BJ (cell line): ENCODE results near the gene NUP42. TPM values are rescaled to one million over a fixed set of nuclear protein-coding genes. Genes with fewer than 3 reads are reported as not detected.
"Not testable (repeated sequence)": the region's sequence is repeated elsewhere in the genome, so short reads cannot be mapped to it uniquely, and the experiment has no call there.

Experiments
- CTCF ChIA-PET: fragments of 350-600 bp; formaldehyde crosslinking; extraction: SDS; loops from one replicate; lab custom pipeline; 2021; ENCODE audit warnings: antibody characterized with exemption, inconsistent platforms; lab: Yijun Ruan, JAX
- POLR2A ChIA-PET: fragments of 300-600 bp; sonication (Branson Sonifier 250); formaldehyde crosslinking; extraction: SDS; loops from one replicate; lab custom pipeline; 2021; ENCODE audit warnings: antibody characterized with exemption; lab: Charles Lee
- DNase-seq: peaks from one replicate; pipeline ENCODE4 v3.0.0-alpha.2; 2011; ENCODE audit warnings: low read depth
- H3K27me3 ChIP-seq: 2 replicates; pipeline ENCODE4 v1.6.0; 2011; ENCODE audit warnings: low read length; ENCODE audit not compliant: control insufficient read depth, insufficient read depth
- H3K36me3 ChIP-seq: 2 replicates; pipeline ENCODE4 v1.5.1; 2011; ENCODE audit warnings: low read length; ENCODE audit not compliant: control insufficient read depth, insufficient read depth
- H3K4me3 ChIP-seq: 2 replicates; pipeline ENCODE4 v1.5.1; 2011; ENCODE audit warnings: low read depth, mild to moderate bottlenecking, control low read depth, low read length
- polyA plus RNA-seq: library from polyadenylated mRNA; depleted of rRNA; stranded (reverse); fragments of >200 nt; gene quantifications from 2 replicates; pipeline ENCODE4 v1.2.3, GENCODE V29; 2011
- TF ChIP-seq, protein P1 (sequence below): IDR thresholded peaks from 2 replicates; pipeline ENCODE4 v1.5.1; 2011; ENCODE audit warnings: low read depth, mild to moderate bottlenecking, control low read depth, inconsistent platforms, low read length, moderate library complexity; ENCODE audit not compliant: insufficient read depth

The NUP42 gene
- polyA plus RNA-seq, 1 experiment, result 24.5 TPM

DNA sequence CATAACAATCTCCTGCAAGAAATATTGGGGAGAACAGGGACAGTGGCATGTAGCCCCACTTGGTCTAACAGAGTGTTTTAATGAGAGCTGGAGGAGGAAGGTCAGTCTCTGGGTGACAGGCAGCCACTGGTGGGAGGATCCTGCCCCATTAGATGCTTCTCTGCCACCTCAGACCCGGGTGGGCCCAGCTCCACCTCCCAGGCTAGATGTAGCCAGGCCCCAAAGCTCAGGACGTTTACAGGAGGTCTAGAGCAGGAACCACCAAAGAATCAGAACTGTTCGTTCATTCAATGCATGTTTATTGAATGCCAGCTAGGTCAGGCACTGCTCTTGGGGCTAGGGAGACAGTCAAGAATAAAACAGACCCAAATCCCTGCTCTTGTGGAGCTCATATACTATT, 36.3 kb downstream of the NUP42 start:
- TF ChIP-seq, protein P1, sequence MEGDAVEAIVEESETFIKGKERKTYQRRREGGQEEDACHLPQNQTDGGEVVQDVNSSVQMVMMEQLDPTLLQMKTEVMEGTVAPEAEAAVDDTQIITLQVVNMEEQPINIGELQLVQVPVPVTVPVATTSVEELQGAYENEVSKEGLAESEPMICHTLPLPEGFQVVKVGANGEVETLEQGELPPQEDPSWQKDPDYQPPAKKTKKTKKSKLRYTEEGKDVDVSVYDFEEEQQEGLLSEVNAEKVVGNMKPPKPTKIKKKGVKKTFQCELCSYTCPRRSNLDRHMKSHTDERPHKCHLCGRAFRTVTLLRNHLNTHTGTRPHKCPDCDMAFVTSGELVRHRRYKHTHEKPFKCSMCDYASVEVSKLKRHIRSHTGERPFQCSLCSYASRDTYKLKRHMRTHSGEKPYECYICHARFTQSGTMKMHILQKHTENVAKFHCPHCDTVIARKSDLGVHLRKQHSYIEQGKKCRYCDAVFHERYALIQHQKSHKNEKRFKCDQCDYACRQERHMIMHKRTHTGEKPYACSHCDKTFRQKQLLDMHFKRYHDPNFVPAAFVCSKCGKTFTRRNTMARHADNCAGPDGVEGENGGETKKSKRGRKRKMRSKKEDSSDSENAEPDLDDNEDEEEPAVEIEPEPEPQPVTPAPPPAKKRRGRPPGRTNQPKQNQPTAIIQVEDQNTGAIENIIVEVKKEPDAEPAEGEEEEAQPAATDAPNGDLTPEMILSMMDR, result no peak

GRCh38 chr7:23220690-23221305, 39.0 kb downstream of the NUP42 start:
- no peak overlapping the region for H3K4me3 ChIP-seq
- TF ChIP-seq, protein P1, result no peak
- ChIA-PET POLR2A (no interaction called here), CTCF (no interaction called here)
- H3K36me3 ChIP-seq, result no peaks in the 10 kb centered on the region
- DNase-seq, result no peak
- H3K27me3 ChIP-seq, result no peaks in the 10 kb centered on the region; the same call in none of the 2 replicates

More for the DNA sequence above, 36.3 kb downstream of the NUP42 start:
- no peak for DNase-seq
- POLR2A ChIA-PET, result no interaction called here
- H3K36me3 ChIP-seq, result no peaks in the 10 kb centered on the region
- H3K4me3 ChIP-seq, result no peak overlapping the region
- H3K27me3 ChIP-seq, result no peaks in the 10 kb centered on the region; the same call in none of the 2 replicates
- CTCF ChIA-PET, result interaction anchor here (0.9 kb wide), 1 partner anchor 8 kb away, joined by 3 read pairs; no protein-coding TSS in a partner anchor

GRCh38 chr7:23222439-23223030, 40.7 kb downstream of the NUP42 start:
- DNase-seq, result no peak
- Histone ChIP-seq H3K27me3 (no peaks in the 10 kb centered on the region; the same call in none of the 2 replicates), H3K36me3 (no peaks in the 10 kb centered on the region), H3K4me3 (no peak overlapping the region)
- ChIA-PET CTCF (interaction anchor here (0.9 kb wide), 1 partner anchor 137 kb away, joined by 3 read pairs; no protein-coding TSS in a partner anchor), POLR2A (no interaction called here)
- TF ChIP-seq, protein P1, result no peak

- H3K27me3 ChIP-seq, CTCF ChIA-PET, H3K4me3 ChIP-seq, H3K36me3 ChIP-seq, DNase-seq, POLR2A ChIA-PET: not testable (repeated sequence)
Observed at GRCh38 chr7:23224364-23224763, 42.5 kb downstream of the NUP42 start.

DNA sequence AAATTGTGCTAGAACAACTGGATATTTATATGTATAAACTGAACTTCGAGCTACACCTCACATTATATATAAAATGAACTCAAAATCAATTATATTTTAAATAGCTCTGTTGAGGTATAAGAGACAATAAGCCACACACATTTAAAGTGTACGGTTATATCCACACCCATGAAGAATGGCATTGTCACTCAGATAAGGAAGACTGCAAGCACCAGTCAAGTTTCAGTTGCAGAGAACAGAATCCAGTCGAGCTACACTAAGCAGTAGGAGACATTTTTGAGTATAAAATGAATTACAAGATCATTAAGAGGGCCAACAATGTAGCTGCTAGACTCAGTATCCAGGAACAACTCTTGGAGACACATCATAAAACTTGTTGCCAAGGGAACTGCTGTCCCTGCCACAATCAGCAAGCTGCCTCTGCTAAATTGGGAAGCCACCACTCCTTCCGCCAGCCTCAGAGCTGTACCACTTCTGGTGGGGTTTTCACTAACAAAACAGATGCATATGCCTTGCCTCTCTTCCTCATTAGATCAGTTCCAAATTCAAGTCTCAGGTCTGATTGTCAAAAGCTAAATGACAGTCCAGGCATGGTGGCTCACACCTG, 45.1 kb downstream of the NUP42 start:
- no peak for DNase-seq
- TF ChIP-seq, protein P1, result no peak
- no peak overlapping the region for H3K4me3 ChIP-seq
- H3K27me3 ChIP-seq, result no peaks in the 10 kb centered on the region
- no peaks in the 10 kb centered on the region for H3K36me3 ChIP-seq
- ChIA-PET POLR2A (interaction anchor here (0.6 kb wide), 1 partner anchor 1800 kb away, joined by 9 read pairs; no protein-coding TSS in a partner anchor), CTCF (interaction anchor here (1.1 to 1.2 kb wide), 2 partner anchors 9 to 20 kb away, joined by 3 to 6 read pairs; partner anchors contain the start of gene GPNMB)
